Progenitor cell of endocrine pancreas (in vitro differentiated cells): ENCODE data around the gene TREX2. TPM values are rescaled to one million over a fixed set of nuclear protein-coding genes. Genes with fewer than 3 reads are reported as not detected.

Experiments used
- DNase-seq: peaks from one replicate; pipeline ENCODE4 v3.0.0; 2021; ENCODE audit warnings: low spot score; ENCODE audit not compliant: unreplicated experiment
- H3K27ac Mint-ChIP-seq: 2 replicates; pipeline ENCODE4 v1.8.0; 2021; ENCODE audit warnings: mild to moderate bottlenecking, moderate library complexity, mixed read lengths
- H3K27me3 Mint-ChIP-seq: 2 replicates; pipeline ENCODE4 v1.8.0; 2021; ENCODE audit warnings: mixed read lengths
- H3K36me3 Mint-ChIP-seq: 2 replicates; pipeline ENCODE4 v1.8.0; 2022; ENCODE audit warnings: mixed read lengths; ENCODE audit not compliant: insufficient read depth
- H3K4me1 Mint-ChIP-seq: 2 replicates; pipeline ENCODE4 v1.8.0; 2021; ENCODE audit warnings: low read depth, mixed read lengths
- H3K4me3 Mint-ChIP-seq: 2 replicates; pipeline ENCODE4 v1.8.0; 2021; ENCODE audit warnings: low read depth, mild to moderate bottlenecking, moderate library complexity, mixed read lengths
- H3K9me3 Mint-ChIP-seq: 2 replicates; pipeline ENCODE4 v1.8.0; 2021; ENCODE audit warnings: low read depth, mixed read lengths
- total RNA-seq: library from RNA; stranded (reverse); gene quantifications from 2 replicates; pipeline ENCODE4 v1.2.1, GENCODE V29; 2021
- TF ChIP-seq, protein P1 (sequence below): fragments of 200-600 bp; sonication (generic); IDR thresholded peaks from one replicate; pipeline ENCODE4 v1.5.0; 2021; ENCODE audit warnings: antibody characterized with exemption, mild to moderate bottlenecking; ENCODE audit not compliant: unreplicated experiment

Gene TREX2
- total RNA-seq, 1 donor from 2014 or later = 0.41 TPM

DNA sequence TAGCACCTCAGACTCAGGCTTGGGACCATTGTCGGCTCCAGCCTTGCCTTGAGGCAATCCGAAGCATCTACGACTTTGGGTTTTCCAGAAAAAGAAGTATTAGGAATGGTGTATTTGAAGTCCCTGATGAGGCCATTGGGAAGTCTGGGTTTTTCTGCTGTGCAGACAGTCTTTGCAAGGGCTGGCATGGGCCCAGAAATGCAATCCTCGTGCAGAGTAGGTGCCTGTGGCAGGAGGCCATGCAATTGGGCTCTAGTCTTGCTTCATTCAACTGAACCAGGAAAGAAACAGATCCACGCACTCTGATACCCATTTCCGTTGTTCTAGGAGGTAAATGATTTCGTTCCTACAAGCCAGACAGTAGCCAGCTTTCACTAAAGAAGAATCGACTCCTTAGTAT, 22.2 kb downstream of the TREX2 start:
- no peak overlapping the region for H3K27ac Mint-ChIP-seq
- H3K27me3 Mint-ChIP-seq = no peaks in the 10 kb centered on the region
- DNase-seq = no peak
- H3K36me3 Mint-ChIP-seq = no peaks in the 10 kb centered on the region
- no peaks in the 10 kb centered on the region for H3K4me1 Mint-ChIP-seq
- TF ChIP-seq, protein P1, sequence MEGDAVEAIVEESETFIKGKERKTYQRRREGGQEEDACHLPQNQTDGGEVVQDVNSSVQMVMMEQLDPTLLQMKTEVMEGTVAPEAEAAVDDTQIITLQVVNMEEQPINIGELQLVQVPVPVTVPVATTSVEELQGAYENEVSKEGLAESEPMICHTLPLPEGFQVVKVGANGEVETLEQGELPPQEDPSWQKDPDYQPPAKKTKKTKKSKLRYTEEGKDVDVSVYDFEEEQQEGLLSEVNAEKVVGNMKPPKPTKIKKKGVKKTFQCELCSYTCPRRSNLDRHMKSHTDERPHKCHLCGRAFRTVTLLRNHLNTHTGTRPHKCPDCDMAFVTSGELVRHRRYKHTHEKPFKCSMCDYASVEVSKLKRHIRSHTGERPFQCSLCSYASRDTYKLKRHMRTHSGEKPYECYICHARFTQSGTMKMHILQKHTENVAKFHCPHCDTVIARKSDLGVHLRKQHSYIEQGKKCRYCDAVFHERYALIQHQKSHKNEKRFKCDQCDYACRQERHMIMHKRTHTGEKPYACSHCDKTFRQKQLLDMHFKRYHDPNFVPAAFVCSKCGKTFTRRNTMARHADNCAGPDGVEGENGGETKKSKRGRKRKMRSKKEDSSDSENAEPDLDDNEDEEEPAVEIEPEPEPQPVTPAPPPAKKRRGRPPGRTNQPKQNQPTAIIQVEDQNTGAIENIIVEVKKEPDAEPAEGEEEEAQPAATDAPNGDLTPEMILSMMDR = no peak
- H3K9me3 Mint-ChIP-seq = peaks cover 13% of the 10 kb centered on the region
- H3K4me3 Mint-ChIP-seq = no peak overlapping the region

DNA sequence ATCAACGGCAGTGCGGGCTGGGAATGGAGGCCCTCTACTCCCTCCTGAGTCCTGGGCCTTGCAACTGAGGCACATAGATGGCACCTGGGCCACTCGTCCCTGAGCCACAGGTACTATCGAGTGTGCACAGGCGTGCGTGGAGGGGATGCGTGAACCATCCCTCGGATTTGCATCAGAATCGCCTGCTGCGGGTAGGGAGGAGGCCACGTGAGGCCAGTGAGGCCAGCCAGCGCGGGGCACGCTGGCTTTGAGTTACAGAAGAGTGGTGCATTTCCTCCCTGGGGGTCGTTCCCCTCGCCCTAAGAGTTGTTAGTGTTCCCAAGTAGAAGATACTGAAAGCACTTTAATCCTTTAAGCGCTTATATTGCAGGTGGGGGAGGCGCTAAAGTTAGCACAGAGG, 24.0 kb downstream of the TREX2 start:
- H3K9me3 Mint-ChIP-seq = peaks cover 9% of the 10 kb centered on the region
- no peaks in the 10 kb centered on the region for H3K36me3 Mint-ChIP-seq
- DNase-seq = no peak
- H3K27ac Mint-ChIP-seq = no peak overlapping the region
- no peaks in the 10 kb centered on the region for H3K27me3 Mint-ChIP-seq
- no peak overlapping the region for H3K4me3 Mint-ChIP-seq
- no peaks in the 10 kb centered on the region for H3K4me1 Mint-ChIP-seq
- TF ChIP-seq, protein P1 = no peak

DNA sequence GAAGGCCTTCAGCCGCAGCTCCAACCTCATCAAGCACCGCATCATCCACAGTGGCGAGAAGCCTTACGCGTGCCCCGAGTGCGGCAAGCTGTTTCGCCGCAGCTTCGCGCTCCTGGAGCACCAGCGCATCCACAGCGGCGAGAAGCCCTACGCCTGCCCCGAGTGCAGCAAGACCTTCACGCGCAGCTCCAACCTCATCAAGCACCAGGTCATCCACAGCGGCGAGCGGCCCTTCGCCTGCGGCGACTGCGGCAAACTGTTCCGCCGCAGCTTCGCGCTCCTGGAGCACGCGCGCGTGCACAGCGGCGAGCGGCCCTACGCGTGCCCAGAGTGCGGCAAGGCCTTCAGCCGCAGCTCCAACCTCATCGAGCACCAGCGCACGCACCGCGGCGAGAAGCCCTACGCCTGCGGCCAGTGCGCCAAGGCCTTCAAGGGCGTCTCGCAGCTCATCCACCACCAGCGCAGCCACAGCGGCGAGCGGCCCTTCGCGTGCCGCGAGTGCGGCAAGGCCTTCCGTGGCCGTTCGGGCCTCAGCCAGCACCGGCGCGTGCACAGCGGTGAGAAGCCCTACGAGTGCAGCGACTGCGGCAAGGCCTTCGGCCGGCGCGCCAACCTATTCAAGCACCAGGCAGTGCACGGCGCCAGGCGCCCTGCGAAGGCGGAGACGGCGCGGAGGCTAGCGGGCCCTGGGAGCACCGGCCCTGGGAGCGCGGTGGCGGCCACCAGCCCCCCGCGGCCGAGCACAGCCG, 24.8 kb downstream of the TREX2 start:
- Mint-ChIP-seq H3K27me3 (no peaks in the 10 kb centered on the region), H3K4me3 (no peak overlapping the region), H3K36me3 (no peaks in the 10 kb centered on the region), H3K9me3 (peaks cover 13% of the 10 kb centered on the region), H3K27ac (no peak overlapping the region), H3K4me1 (no peaks in the 10 kb centered on the region)
- no peak for DNase-seq
- TF ChIP-seq, protein P1 = no peak

DNA sequence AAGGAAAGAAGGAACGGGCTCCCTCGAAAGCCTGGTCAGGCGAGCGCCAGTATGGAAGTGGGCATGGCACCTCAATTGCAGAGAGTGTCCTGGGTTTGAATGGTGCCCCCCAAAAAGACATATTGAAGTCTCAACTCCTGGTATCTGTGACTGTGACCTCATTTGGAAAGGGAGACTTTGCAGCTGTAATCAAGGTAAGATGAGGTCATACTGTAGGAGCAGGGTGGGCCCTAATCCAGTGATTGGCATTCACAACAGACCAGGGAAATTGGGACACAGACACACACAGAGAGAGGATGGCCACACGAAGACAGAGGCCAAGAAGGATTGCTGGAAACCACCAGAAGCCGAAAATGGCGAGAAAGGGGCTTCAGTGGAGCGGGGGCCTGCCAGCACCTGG, 28.2 kb downstream of the TREX2 start:
- Mint-ChIP-seq H3K4me1 (no peaks in the 10 kb centered on the region), H3K27ac (no peak overlapping the region), H3K27me3 (peaks cover 4% of the 10 kb centered on the region), H3K36me3 (no peaks in the 10 kb centered on the region), H3K9me3 (peaks cover 10% of the 10 kb centered on the region), H3K4me3 (no peak overlapping the region)
- TF ChIP-seq, protein P1 = no peak
- no peak for DNase-seq

DNA sequence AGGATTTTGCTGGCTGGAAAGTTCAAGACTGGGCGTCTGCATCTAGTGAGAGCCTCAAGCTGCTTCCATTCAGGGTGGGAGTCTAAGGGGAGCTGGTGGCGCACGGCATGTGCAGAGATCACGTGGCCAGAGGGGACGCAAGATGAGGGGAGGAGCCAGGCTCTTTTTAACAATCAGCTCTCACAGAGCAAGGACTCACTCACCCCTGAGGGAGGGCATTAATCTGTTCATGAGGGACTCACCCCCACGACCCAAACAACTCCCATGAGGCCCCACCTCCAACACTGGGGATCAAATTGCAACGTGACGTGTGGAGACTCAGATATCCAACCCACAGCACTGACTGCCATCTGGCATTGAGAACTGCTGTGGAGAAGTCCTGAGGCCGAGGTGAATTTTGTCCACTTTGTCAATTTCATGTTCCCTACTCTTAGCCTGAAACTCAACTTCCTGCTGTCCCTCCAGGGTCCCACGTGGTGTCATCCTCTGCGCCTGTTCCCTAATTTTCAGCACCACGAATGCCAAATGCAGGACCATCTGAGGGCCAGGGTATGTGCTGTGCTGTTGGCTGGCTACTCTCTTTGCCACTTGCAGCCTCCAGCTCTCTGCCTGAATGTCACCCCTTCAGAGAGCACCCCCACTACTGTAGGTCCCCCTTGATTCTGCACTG, 28.9 kb downstream of the TREX2 start:
- no peak overlapping the region for H3K27ac Mint-ChIP-seq
- no peaks in the 10 kb centered on the region for H3K4me1 Mint-ChIP-seq
- H3K36me3 Mint-ChIP-seq = no peaks in the 10 kb centered on the region
- no peak for DNase-seq
- TF ChIP-seq, protein P1 = no peak
- no peak overlapping the region for H3K4me3 Mint-ChIP-seq
- peaks cover 10% of the 10 kb centered on the region for H3K27me3 Mint-ChIP-seq
- peaks cover 10% of the 10 kb centered on the region for H3K9me3 Mint-ChIP-seq
